NK-92 (cell line): ENCODE measurements around the gene PGA3.
"Not testable (repeated sequence)": the region's sequence is repeated elsewhere in the genome, so short reads cannot be mapped to it uniquely, and the experiment has no call there.

Experiments
- DNase-seq: peaks from one replicate; lab custom pipeline; 2025; ENCODE audit not compliant: unreplicated experiment; lab: John Stamatoyannopoulos, UW

The PGA3 gene

DNA sequence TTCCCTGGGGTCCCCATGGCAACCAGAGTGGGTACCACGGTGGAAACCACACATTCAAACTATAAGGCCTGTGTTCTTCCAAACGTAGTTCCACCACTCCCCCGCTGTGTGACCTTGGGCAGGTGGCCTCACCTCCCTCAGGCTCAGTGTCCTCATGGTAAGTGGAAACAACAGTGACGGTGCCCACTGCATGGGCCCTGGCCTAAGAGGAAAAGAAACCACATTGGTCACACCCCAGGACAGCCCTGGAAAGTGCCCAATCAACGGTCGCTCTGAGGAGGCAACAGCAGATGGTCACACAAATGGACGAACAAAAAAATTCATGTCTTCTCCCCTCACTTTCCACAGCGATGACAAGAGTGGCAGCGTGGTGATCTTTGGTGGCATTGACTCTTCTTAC, 44.8 kb downstream of the PGA3 start:
- not testable (repeated sequence) for DNase-seq

DNA sequence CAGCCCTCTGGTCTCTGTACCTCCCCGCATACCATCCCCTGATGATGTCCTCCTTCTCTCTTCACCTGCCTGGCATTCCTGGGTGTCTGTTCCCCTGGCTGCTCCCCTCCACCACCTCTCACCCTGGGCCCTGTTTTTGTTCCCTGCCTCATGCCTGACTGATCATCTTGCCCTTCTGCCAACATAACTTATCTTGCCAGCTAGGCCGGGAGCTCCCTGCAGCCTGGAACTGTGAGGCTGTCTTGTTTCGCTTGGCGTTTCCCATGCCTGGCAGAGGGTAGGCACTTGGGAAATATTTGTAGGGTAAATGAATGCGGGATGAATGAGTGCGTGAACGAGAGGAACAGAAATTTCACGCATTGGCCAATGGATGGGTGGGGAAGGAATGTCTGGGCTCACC, 45.9 kb downstream of the PGA3 start:
- not testable (repeated sequence) for DNase-seq

DNA sequence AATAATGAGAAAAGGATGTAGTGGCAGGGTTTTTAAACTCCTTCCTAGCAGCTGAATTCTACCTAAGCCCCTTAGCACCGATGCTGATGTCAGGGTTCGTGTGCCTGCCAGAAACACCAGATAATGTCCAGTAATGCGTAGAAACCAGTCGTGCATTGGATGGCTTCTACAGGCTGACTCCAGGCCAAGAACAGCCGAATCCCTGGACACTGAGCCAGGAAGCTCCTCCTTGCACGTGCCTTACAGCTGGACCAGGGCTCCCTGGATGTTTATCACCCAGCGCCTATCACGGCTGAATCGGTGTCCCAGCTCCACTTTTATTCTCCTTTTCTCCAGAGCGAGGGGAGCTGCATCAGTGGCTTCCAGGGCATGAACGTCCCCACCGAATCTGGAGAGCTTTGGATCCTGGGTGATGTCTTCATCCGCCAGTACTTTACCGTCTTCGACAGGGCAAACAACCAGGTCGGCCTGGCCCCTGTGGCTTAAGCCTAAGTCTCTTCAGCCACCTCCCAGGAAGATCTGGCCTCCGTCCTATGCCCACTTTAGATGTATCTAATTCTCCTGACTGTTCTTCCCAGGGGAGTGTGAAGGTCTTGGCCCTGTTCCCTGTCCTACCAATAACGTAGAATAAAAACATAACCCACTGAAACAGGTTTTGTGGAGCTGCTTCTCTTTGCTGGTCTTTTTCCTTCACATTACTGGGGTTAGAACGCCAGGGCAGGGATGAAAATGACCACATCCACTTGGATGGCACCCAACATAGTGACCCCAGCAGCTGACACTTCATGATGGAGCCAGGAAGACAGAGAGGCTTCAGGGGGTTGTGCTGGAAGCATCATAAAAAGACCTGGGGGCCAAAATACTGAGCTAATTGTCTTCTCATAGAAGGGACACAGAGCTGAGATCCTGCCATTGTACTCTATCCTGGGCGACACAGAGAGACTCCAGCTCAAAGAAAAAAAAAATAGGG, 47.8 kb downstream of the PGA3 start:
- DNase-seq: not testable (repeated sequence)

DNA sequence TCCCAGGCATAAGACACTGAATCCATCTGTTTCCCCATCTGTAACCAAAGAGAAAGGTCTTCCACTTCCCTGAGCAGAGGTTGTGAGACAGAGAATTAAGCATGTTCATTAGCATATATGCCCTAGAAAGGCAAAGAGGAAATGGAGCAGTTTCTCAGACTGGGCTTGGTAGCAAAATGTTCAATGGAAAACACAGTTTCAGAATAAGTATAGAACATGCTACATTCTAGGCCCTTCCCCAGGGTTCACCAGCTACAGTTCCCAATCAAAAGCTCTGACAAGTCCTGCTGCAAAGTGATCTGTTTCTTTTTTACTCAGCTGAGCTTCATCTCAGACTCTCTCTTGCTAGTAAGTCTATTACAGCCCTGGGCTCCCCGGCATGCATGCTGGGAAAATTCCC, 49.0 kb downstream of the PGA3 start:
- not testable (repeated sequence) for DNase-seq

DNA sequence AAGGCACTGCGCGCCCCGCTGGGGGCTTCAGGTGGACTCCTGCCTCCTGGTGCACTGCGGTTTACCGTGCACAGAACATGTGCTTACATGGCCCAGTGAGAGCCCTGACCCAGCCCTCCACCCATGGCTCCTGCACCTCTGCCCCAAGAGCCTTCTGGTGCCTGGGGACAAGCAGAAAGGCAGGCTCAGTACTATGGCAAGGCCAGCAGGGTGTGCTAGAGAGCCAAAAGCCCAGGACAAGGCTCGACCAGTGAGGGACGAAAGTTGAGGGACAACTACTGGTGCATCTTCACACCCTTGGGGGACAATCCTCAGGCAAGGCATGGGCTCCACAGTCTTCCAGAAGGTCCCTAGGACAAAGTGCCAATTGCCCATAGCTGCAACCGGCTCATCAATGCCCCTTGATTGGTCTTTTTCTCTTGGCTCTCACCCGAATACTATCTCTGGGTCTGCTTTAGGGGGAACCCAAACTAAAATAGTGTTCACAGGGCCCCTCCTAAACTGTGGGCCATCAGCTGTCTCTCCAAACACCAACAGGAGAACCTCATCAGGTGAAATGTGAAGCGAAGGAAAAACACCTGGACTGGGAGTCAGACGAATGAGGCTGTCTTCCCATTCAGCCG, 51.2 kb downstream of the PGA3 start:
- no peak for DNase-seq

GRCh38 chr11:61256710-61257482, 53.6 kb downstream of the PGA3 start:
- no peak for DNase-seq

DNA sequence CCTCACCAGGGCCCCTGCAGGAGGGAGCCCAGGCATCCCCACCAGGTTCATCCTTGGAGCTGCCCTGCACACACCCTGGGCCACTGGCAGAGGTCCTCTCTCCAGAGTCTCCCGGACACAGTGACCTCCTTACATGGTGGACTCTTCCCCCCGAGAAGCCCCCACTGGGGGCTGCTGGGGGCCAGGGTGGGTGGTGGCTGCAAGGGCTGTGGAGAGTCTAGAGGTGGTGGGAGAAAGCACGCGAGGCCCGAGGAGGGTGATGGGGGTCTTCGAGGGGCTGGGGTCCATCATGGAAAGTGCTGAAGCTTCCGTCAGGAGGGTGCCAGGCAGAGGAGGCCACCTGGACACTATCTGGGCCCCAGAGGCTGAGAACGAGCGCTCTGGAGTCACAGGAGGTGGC, 55.2 kb downstream of the PGA3 start:
- DNase-seq: no peak

DNA sequence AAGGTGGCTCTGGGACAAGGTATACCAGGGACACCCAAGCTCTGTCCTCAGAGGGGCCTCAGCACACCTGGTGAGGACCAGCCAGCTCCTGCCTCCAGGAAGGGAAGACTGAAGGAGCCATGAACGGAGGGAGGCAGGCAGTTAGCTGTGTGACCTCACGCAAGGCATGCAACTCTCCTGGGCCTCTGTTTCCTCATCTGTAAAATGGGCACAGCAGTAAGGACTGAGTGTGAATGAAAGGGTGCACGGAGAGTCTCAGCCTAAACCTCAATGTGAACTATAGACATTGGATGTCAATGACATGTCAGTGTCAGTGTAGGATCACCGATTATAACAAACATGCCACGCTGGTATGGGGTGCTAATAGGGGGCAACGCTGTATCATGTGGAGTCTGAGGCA, 56.0 kb downstream of the PGA3 start:
- no peak for DNase-seq
